HG03460 (cell line): ENCODE data around the gene NREP.

Source experiments
- ATAC-seq: cut with Tn5 transposase; IDR thresholded peaks from one replicate; pipeline ENCODE4 v1.9.1; 2021; ENCODE audit not compliant: unreplicated experiment

Gene NREP

GRCh38 chr5:111765613-111766571 is 8.9 kb upstream of the NREP start:
- no peak for ATAC-seq

- ATAC-seq, result no peak
Measured at GRCh38 chr5:111764019-111764418, 7.0 kb upstream of the NREP start.

- no peak for ATAC-seq
Measured at GRCh38 chr5:111762895-111763294, 5.9 kb upstream of the NREP start.

GRCh38 chr5:111758284-111758628 is 1.3 kb upstream of the NREP start:
- ATAC-seq, result no peak

GRCh38 chr5:111757355-111758283 is 625 bp upstream of the NREP start:
- peak; percentile 80 for ATAC-seq

GRCh38 chr5:111755942-111756381 is 1.0 kb downstream of the NREP start:
- no peak for ATAC-seq

GRCh38 chr5:111755345-111755941 is 1.6 kb downstream of the NREP start:
- ATAC-seq, result no peak

- no peak for ATAC-seq
Measured at GRCh38 chr5:111753884-111754589, 3.0 kb downstream of the NREP start.

GRCh38 chr5:111752426-111752965 is 4.5 kb downstream of the NREP start:
- no peak for ATAC-seq

GRCh38 chr5:111749303-111750026 is 7.5 kb downstream of the NREP start:
- no peak for ATAC-seq

GRCh38 chr5:111748304-111748763 is 8.7 kb downstream of the NREP start:
- ATAC-seq, result no peak

GRCh38 chr5:111747337-111747736 is 9.7 kb downstream of the NREP start:
- no peak for ATAC-seq

- ATAC-seq, result no peak
Measured at GRCh38 chr5:111746791-111747190, 10.2 kb downstream of the NREP start.

GRCh38 chr5:111745075-111745739 is 11.8 kb downstream of the NREP start:
- no peak for ATAC-seq

GRCh38 chr5:111744455-111744854 is 12.5 kb downstream of the NREP start:
- no peak for ATAC-seq

GRCh38 chr5:111743988-111744387 is 13.0 kb downstream of the NREP start:
- no peak for ATAC-seq

GRCh38 chr5:111743512-111743911 is 13.5 kb downstream of the NREP start:
- ATAC-seq, result no peak

- no peak for ATAC-seq
Measured at GRCh38 chr5:111742177-111742994, 14.6 kb downstream of the NREP start.
